ENCODE data around the gene DUS2.

DUS2 gene

GRCh38 chr16:68073902-68074760, 51.0 kb downstream of the DUS2 start:
- TF ChIP-seq ZNF274 (IDR thresholded peaks at IDR 0.05; ENCODE audit: low read depth, low read length): no peak
- no peak overlapping the region; the same call in 1 of the 2 replicates for H3K4me3 ChIP-seq (ENCODE audit: low read length)

DNA sequence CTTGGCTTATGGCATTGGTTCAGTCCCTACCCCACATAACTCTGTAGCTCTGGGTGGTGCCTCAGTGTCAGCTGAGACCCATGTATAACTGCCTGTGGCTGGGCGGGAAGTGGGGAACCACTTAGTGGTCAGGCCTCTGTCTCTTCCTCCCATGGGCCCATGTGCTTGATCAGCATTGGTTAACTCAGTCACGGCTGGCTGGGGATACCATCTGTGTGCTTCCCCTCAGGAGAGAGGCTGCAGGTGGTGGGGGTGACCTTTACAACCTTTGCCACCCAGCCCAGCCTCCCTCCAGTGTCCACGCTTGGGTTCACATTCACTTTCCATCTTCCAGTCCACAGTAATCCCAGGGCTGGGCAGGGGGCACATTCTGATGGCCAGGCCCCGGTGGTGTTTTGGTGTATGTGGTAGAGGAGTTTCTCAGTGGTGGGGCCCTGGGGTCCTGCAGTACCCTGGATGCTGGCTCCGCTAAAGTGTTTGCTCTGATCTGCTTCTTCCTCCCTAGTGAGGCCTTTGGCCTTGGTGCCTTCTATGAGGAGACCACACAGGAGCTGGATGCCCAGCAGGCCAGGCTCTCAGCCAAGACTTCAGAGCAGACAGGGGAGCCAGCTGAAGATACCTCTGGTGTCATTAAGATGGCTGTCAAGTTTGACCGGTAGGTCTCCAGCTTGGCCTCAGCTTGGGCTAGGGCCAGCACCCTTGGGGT, 51.9 kb downstream of the DUS2 start:
- TF ChIP-seq ZNF274 (IDR thresholded peaks at IDR 0.05; ENCODE audit: low read depth, low read length): no peak

GRCh38 chr16:68075980-68076379, 52.9 kb downstream of the DUS2 start:
- TF ChIP-seq ZNF274 (IDR thresholded peaks at IDR 0.05; ENCODE audit: low read depth, low read length): no peak
- H3K4me3 ChIP-seq (ENCODE audit: low read length): no peak overlapping the region

More for the DNA sequence above, 51.9 kb downstream of the DUS2 start:
- no peak overlapping the region; the same call in 1 of the 2 replicates for H3K4me3 ChIP-seq (ENCODE audit: low read length)

- H3K4me3 ChIP-seq (ENCODE audit: low read length): no peak overlapping the region
- no peak for TF ChIP-seq ZNF274 (IDR thresholded peaks at IDR 0.05; ENCODE audit: low read depth, low read length)
These were observed 53.5 kb downstream of the DUS2 start for GRCh38 chr16:68076560-68076959.

DNA sequence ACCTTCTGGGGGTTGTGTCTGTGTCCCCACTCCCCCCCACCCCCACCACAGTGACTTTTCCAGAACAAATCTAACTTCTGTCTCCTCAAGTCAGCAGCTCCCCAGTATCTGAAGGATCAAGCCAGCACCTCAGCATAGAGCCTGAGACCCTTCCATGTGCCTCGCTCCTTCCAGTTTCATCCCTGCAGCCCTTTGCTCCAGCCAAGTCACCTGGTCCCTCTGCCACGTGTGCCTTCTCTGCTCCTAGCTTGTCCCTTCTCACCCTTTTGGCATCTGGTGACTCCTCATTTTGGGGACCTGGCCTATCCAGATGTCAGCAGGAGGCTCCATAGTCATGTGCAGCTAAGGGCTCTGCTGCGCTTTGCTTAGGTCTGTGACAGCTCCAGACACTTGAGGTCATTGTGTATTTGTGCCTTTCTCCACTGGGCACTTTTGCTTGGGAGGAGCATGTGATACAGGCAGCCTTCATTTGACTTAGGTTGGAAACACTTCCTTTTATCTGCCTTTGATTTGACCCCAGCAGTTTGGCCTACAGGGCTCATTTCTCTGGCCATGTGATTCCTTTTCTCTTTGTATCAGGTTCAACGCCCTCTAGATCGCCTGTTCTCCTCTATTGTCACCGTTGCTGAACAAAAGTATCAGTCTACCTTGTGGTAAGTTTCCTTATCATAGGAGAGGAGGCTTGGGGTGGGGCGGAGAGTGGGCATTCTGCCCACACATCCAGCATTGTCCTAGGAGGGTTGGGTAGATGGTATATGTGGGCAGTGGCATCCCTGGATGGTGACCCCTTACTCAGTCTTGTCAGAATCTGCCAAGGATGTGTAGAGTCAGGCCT, 55.0 kb downstream of the DUS2 start:
- no peak for TF ChIP-seq ZNF274 (IDR thresholded peaks at IDR 0.05; ENCODE audit: low read depth, low read length)
- no peak overlapping the region for H3K4me3 ChIP-seq (ENCODE audit: low read length)

GRCh38 chr16:68078701-68079375, 55.8 kb downstream of the DUS2 start:
- H3K4me3 ChIP-seq (ENCODE audit: low read length): no peak overlapping the region
- no peak for TF ChIP-seq ZNF274 (IDR thresholded peaks at IDR 0.05; ENCODE audit: low read depth, low read length)

DNA sequence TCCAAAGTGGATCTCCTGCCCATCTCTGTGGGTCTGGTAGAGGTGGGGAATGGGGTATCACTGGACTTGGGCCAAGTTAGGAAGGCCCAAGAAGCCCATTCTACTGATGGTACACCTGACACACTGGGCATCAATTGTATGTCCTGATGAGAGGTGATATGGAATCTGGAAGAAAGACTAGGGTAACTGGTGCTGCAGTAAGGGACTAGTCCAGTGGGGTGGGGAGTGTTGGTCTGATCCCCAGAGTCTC, 56.2 kb downstream of the DUS2 start:
- no peak for TF ChIP-seq ZNF274 (IDR thresholded peaks at IDR 0.05; ENCODE audit: low read depth, low read length)
- H3K4me3 ChIP-seq (ENCODE audit: low read length): no peak overlapping the region

- no peak overlapping the region for H3K4me3 ChIP-seq (ENCODE audit: low read length)
These were observed 56.7 kb downstream of the DUS2 start for GRCh38 chr16:68079626-68080344.

DNA sequence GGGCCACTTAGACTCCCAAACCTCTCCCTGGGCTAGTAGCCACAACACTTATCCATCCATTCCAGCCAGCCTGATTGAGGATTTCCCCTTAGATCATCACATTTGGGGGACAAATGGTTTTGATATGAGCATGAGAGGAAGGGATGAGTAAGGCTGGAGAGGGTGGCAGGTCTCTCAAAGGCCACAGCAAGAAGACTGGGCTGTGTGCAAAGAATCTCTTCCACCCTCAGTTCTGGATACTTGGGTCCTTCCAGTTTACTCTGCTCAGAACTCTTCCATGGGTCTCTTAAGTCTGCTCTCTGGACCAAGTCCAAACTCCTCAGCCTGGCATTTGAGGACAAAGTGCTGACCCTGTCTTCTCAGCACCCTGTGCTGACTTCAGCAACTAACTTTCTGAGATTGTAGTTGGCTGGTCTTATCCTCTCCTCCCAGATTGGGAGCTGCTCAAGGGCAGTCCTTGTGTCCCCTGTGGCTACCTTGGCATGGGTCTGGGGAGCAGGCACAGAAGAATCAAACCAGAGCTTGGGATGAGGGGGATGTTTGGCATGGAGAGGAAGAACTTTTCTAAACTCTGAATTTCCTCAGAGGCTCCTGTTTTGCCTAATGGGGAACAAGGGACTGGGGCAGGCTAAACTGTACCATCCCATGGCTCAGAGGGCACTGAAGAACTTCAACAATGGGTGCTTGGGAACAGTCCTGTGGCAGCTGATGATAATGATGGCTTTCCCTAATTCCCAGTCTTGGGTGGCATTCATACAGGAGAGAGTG, 59.0 kb downstream of the DUS2 start:
- no peak for TF ChIP-seq ZNF274 (IDR thresholded peaks at IDR 0.05; ENCODE audit: low read depth, low read length)

More at GRCh38 chr16:68079626-68080344, 56.7 kb downstream of the DUS2 start:
- no peak for TF ChIP-seq ZNF274 (IDR thresholded peaks at IDR 0.05; ENCODE audit: low read depth, low read length)

DNA sequence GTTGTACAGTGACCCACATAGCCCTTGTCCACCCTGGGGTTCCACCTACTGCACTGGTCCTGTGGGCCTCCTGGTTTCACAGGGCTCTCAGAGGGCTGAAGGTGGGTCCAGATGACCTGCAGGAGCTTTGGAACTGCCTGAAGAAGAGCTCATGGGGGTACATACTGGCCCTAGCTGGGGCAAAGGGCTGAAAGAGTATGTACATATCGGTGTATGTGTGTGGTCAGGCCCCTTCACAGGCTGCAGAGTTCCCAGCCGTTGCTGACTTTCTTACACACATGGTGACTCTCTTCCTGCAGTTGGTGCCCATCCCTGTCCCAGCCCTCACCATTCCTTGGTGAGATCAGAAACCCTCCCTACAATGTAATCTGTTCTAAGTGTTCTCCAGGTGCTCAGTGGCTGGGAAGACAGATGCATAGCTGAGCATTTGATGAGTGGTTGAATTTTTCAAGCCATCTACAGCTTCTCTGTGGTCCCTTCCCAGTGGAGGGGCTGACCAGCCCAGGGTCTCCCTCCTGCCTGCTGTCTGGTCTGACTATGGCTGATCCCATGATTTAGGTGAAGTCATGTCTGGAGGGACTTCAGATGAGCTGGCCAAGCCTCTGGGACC, 59.6 kb downstream of the DUS2 start:
- no peak for TF ChIP-seq ZNF274 (IDR thresholded peaks at IDR 0.05; ENCODE audit: low read depth, low read length)
- no peak overlapping the region for H3K4me3 ChIP-seq (ENCODE audit: low read length)

More for the DNA sequence above, 59.0 kb downstream of the DUS2 start:
- no peak overlapping the region for H3K4me3 ChIP-seq (ENCODE audit: low read length)

- TF ChIP-seq ZNF274 (IDR thresholded peaks at IDR 0.05; ENCODE audit: low read depth, low read length): no peak
- H3K4me3 ChIP-seq (ENCODE audit: low read length): no peak overlapping the region
These were observed 60.2 kb downstream of the DUS2 start for GRCh38 chr16:68083239-68083781.
